ENCODE data around the gene GET4.
"Not testable (repeated sequence)": the region's sequence is repeated elsewhere in the genome, so short reads cannot be mapped to it uniquely, and the experiment has no call there.

GET4 gene

DNA sequence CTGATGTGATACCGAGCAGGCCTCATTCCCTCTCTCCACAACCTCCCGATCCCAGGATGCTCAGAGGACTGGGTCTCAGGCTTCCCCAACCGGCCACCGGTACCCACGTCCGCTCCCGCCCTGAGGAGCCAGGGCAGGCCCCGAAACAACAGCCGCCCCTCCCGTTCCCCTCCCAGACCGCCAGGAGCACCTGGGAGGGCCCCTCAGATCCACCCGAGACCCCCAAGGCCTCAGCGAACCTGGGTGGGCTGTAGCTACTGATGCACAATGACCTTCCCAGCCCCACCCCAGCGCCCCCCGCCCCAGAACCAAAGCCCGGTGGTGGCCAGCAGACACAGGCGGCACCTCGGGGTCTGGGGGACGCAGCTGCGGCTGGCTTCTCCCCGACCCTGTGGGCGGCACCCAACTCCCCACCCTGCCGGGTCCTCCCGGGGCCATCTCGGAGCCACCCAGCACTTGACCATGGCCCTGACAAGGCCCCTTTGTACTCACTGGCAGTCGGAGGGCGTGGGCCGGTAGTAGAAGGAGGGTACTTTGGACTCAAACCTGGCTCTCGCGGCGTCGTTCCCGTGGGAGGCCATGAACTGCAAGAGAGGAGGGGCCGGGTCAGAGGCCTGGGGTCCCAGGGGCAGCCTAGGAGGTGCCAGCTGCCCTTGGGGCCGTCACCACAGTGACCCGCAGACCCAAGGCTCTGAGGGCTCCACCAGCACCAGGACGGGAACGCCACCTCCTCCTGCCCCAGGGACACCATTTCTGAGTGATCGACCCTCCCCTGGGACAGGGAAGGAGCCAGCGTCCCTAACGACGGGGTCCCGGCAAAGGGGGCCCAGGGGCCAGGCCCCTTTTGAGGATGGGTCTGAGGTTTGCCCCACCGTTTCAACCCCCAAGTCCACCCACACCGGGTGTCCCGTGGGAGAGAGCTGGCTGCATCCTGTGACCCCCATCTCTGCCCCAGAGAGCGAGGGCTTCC lies 50.0 kb downstream of the GET4 start:
- no peak for DNase-seq (ENCODE audit: low read depth in 2 of 2, low spot score in 1 of 2)

DNA sequence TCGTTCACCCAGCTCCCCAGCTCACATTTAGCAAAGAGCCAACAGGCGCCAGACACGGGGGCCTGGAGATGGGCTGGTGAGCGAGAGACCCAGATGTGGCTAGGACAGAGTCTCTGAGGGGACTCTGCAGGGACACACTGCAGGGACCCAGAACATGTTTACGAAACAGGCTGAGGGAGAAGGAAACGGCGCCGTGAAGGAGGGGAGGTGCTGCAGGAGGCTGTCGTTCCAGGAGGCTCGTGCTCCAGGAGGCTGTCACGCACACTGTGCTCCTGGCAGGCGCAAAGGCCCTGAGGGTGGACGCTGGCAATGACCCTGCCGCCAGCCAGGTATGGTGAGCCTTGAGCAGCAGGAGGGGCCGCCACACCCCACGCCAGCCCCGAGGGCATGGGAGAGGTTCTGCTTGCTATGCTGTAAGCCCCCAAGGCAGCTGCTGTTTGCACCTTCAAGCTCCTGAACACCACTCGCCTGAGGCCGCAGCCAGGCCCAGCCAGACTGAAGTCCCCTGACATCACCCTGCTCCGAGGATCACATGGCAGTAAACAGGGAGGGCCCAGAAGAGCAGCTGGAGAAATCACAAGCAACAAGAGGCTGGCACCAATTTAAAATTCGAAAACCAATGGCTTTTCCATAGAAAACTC lies 50.8 kb downstream of the GET4 start:
- DNase-seq (ENCODE audit: low read depth in 2 of 2, low spot score in 1 of 2) = no peak

DNA sequence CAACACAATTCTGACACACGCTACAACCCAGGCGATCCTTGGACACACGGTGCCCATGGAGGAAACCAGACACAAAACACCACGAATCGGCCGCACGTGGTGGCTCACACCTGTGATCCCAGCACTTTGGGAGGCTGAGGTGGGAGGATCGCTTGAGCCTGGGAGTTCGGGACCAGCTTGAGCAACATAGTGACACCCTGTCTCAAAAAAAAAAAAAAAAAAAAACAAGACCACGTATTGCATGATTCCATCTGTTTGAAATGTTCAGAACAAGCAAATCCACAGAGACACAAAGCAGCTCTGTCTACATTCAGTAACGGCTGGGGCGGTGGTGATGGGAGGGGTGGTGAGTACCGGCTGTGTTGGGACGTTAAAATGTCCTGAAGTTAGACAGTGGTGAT lies 53.0 kb downstream of the GET4 start:
- DNase-seq (ENCODE audit: low read depth in 2 of 2, low spot score in 1 of 2) = no peak

- DNase-seq (ENCODE audit: low read depth in 2 of 2, low spot score in 1 of 2) = no peak
These were observed 54.8 kb downstream of the GET4 start for GRCh38 chr7:930975-931758.

- DNase-seq (ENCODE audit: low read depth in 2 of 2, low spot score in 1 of 2) = no peak
These were observed 55.7 kb downstream of the GET4 start for GRCh38 chr7:931871-932650.

DNA sequence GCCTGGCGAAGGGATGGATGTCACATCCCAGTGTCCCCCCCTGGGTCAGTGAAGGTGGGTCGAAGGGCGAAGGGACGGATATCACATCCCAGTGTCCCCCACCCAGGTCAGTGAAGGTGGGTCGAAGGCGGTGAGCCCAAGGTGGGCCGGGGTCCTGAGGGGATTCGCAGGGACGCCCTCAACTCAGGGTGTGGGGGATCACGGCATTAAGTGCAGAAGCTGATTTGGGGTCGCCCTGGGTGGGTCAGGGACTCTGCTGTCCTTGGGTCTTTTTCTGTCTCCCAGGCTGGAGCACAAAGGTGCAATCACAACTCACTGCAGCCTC lies 56.3 kb downstream of the GET4 start:
- DNase-seq (ENCODE audit: low read depth in 2 of 2, low spot score in 1 of 2) = no peak

GRCh38 chr7:934469-935163 lies 58.3 kb downstream of the GET4 start:
- DNase-seq (ENCODE audit: low read depth in 2 of 2, low spot score in 1 of 2) = no peak

DNA sequence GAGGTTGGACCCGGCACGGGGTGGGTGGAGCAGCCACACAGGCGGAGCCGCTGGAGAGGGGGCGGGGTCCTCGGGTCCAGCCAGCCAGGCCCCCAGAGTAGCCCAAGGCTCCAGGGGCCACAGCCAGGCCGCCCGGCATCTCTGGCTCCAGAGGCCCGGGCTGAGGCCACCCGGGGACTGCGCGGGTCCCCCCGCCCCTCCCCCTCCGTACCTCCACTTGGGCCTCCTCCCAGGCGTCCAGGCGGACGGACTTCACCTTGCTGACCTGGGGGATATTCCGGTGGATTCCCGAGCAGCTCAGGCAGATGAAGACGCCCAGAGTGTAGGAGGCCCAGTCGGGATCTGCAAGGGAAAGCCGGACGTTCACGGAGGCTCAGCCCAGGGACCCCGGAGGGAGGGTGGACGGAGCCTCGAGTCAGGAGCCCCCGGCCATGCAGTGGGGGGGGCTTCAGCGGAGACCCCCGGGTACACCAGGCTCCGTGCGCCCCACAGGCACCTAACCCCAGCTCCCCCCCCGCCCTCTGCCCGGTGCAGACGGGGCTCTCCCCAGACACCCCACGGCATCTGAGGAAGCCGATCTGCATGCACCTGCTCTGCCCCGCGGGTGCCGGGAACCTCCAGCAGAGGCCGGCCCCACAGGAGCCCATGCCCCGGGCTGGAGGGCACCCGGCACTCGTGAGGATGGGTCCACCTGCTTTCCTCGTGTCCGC lies 59.0 kb downstream of the GET4 start:
- DNase-seq (ENCODE audit: low read depth in 2 of 2, low spot score in 1 of 2) = no peak

- DNase-seq (ENCODE audit: low read depth in 2 of 2, low spot score in 1 of 2) = no peak
These were observed 59.6 kb downstream of the GET4 start for GRCh38 chr7:935874-936385.

GRCh38 chr7:936386-937054 lies 60.2 kb downstream of the GET4 start:
- no peak for DNase-seq (ENCODE audit: low read depth in 2 of 2, low spot score in 1 of 2)

- DNase-seq (ENCODE audit: low read depth in 2 of 2, low spot score in 1 of 2) = no peak
These were observed 61.6 kb downstream of the GET4 start for GRCh38 chr7:937856-938484.

DNA sequence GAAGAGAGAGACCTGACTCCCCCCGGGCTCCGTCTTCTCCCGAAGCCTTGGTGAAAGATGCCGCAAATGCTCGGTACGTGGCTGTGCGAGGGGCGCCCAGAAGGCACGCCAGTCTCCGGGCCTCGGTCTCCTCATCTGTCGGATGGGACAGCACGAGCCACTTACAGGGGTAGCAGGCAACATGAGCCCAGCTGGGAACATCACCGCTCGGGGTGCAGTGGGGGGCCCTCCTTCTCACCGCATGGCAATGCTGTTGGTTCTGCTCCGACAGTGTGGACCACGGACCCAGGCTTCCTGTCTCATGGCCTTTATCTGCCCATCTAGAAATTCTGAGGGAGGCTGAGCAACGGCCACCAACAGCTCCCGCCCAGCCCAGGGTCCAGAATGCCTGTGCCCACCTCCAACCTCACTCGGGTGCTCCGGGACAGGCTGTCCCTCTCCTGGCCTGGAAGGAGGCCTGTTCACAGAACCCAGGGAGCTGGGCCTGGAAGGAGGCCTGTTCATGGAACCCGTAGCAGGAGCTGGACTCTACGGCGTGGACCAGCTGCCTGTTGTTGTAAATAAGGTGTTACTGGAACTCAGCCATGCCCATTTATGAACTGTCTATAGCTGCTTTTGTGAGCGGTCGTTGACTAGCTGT lies 62.3 kb downstream of the GET4 start:
- no peak for DNase-seq (ENCODE audit: low read depth in 2 of 2, low spot score in 1 of 2)

DNA sequence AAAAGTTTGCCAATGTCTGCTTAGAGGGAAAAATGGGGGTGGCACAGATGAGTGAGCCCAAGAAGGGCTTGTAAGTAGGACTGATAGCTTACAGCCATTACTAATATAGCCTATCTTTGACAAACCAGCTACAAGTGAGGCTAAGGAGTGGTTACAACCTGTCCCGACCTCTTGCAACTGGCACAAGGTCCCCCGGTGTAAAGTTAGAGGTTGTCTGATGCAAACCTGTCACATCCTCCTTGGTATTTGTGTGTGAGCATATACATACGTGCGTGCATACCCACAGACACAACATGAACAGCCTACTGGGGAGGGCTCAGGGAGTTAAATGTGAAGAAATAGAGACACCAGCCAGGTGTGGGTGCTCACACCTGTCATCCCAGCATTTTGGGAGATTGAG lies 63.5 kb downstream of the GET4 start:
- DNase-seq (ENCODE audit: low read depth in 2 of 2, low spot score in 1 of 2) = no peak

DNA sequence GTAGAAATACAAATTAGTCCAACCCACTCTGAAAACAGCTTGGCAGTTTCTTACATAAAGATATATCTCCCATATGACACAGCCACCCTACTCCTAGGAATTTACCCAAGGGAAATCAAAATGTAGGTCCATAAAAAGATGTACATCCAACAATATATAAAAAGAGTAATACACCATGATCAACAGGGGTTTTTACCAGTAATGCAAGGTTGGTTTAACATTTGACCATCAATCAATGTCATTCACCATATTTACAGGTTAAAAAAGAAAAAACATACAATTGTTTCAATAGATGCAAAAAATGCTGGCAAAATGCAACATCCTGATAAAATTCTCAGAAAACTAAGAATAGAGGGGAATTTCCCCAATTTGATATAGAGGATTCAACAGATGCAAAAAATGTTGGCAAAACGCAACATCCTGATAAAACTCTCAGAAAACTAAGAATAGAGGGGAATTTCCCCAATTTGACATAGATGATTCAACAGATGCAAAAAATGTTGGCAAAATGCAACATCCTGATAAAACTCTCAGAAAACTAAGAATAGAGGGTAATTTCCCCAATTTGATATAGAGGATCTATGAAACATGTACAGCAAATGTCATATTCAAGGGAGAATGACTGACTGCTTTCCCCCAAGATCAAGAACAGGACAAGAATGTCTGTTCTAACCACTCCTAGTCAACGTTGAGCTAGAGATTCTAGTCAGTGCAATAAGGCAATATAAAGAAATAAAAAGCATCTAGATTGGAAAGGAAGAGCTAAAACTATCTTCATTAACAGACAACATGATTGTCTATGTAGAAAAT lies 64.5 kb downstream of the GET4 start:
- no peak for DNase-seq (ENCODE audit: low read depth in 2 of 2, low spot score in 1 of 2)

DNA sequence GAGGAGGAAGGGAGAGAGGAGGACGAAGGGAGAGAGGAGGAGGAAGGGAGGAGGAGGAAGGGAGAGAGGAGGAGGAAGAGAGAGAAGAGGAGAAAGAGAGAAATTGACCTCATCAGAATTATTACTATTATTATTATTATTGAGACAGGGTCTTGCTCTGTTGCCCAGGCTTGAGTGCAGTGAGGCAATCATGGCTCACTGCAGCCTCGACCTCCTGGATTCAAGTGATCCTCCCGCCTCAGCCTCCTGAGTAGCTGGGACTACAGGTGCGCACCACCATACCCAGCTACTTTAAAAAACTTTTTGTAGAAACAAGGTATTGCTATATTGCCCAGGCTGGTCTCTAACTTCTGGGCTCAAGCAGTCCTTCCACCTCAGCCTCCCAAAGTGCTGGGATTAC lies 67.4 kb downstream of the GET4 start:
- DNase-seq (ENCODE audit: low read depth in 2 of 2, low spot score in 1 of 2) = not testable (repeated sequence)

DNA sequence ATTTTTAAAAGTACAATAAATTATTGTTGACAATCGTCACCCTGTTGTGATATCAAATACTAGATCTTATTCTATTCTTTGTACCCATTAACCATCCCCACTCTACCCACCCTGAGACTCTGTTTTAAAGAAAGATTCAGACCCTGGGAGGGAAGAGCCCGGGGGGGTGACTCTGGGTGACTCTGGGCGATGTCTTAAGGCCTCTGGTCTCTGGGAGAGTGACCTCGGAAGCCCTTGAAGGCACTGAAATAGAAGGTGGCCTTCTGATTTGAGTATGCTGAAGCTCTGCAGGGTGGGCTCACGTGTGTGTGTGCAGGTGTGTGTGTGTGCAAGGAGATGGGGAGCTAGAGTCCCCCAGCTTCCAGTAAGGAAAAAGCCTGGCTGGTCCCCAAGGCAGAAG lies 68.4 kb downstream of the GET4 start:
- DNase-seq (ENCODE audit: low read depth in 2 of 2, low spot score in 1 of 2) = no peak

- no peak for DNase-seq (ENCODE audit: low read depth in 2 of 2, low spot score in 1 of 2)
These were observed 68.8 kb downstream of the GET4 start for GRCh38 chr7:945147-945555.

Data from stimulated activated CD8-positive, alpha-beta memory T cell treated with anti-CD3 and anti-CD28 coated beads, Interleukin-4, amount 100 ng/mL, for 1 hour (primary cell).